NCI-H2196 (cell line): ENCODE results near the gene IFIT1.
"Not testable (repeated sequence)": the region's sequence is repeated elsewhere in the genome, so short reads cannot be mapped to it uniquely, and the experiment has no call there.

ENCODE experiments used
- DNase-seq: peaks from one replicate; lab custom pipeline; 2025; ENCODE audit not compliant: unreplicated experiment; lab: John Stamatoyannopoulos, UW

Gene IFIT1

DNA sequence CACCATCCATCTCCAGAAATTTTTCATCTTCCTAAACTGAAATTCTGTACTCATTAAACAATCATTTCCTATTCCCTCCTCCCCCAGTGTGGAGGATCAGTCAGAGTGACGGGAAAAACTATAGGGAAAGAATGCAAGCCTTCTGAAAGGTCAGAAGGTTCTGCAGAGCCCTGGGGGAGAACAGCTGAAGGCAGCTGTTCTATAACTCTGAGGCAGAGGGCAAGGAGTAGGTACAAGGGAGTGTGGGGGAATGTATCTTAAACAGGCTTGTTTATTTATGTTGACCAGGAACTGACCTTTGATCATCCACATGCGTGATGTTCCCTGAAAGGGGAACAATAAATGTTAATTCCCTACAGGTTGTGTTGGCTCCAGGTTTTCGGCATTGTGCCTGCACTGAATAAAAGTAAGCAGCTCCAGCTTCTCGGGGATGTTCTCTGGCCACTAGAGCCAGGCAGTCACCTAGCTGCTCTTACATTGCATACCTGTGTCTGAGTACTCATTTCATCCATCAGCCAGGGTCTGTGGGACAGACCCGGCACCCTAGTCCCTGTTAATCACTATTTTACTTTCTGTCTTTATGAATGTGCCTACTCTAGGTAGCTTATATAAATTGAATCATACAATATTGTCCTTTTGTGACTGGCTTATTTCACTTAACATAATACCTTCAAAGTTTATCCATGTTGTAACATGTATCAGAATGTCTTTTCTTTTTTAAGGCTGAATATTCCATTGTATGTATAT is 5.8 kb downstream of the IFIT1 start:
- DNase-seq = no peak

DNA sequence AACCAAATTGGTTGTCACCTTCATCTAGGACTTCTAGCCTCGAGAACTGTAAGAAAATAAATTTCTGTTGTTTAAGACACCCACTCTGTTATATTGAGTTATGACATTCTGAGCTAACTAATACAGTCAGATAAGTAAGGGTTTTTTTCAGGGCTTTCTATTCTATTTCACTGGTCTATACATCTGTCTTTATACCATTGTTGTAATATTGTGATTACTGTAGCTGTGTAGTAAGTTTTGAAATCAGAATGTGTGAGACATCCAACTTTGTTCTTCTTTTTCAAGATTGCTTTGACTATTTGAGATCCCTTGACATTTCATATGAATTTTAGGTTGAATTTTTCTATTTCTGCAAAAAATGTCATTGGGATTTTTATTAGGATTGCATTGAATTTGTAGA is 7.5 kb downstream of the IFIT1 start:
- no peak for DNase-seq

DNA sequence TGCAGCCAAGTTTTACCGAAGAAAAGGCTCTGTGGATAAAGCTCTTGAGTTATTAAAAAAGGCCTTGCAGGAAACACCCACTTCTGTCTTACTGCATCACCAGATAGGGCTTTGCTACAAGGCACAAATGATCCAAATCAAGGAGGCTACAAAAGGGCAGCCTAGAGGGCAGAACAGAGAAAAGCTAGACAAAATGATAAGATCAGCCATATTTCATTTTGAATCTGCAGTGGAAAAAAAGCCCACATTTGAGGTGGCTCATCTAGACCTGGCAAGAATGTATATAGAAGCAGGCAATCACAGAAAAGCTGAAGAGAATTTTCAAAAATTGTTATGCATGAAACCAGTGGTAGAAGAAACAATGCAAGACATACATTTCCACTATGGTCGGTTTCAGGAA is 10.6 kb downstream of the IFIT1 start:
- DNase-seq = no peak

DNA sequence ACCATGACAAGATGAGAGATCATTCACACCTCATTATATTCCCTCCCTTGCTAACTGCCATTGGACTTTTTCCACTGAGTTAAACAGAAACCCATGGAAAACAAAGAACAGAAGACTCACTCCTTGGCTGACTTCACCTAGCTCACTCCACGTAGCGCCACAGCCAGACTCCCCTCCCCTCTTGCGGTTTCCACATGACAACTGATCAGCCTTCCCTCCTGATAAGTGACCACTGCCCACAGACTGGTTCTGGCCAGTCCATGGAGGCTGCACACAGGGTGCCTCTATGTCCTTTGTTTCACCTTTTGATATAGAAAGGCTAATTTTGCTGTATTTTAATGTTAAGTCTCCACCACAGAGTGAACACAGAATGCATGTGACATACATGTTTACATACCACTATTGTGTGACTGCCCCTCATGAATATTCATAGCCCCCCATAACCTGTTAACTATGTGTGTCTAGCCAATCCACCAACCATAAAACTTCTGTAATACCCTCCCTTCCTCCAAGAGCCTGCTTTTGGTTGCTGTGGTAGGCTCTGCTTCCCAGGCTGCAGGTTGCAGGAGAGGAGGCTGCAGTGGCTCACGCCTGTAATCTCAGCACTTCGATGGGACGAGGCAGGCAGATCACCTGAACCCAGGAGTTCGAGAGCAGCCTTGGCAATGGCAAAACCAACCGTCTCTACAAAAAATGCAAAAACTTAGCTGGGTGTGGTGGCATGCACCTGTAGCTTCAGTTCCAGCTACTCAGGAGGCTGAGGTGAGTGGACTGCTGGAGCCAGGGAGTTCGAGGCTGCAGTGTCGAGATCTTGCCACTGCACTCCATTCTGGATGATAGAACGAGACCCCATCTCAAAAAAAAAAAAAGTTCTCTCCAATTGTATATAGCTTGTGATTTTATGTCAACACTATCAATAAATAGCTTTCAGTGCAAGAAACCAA is 12.0 kb downstream of the IFIT1 start:
- no peak for DNase-seq

DNA sequence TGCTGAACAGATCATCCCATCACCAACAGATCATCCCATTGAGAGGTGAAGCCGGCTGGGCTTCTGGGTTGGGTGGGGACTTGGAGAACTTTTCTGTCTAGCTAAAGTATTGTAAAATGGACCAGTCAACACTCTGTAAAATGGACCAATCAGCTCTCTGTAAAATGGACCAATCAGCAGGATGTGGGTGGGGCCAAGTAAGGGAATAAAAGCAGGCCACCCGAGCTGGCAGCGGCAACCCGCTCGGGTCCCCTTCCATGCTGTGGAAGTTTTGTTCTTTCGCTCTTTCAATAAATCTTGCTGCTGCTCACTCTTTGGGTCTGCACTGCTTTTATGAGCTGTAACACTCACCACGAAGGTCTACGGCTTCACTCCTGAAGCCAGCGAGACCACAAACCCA is 13.8 kb downstream of the IFIT1 start:
- DNase-seq = not testable (repeated sequence)

DNA sequence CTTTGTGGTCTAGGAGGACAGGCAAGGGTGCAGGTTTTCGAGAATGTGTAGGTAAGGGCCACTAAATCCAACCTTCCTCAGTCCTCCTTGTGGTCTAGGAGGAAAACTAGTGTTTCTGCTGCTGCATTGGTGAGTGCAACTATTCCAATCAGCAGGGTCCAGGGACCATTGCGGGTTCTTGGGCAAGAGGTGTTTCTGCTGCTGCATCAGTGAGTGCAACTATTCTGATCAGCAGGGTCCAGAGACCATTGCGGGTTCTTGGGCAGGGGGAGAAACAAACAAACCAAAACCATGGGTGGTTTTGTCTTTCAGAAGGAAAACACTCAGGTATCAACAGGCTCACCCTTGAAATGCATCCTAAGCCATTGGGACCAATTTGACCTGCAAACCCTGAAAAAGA is 15.4 kb downstream of the IFIT1 start:
- DNase-seq = not testable (repeated sequence)

- DNase-seq = not testable (repeated sequence)
Observed at GRCh38 chr10:89409282-89409681, 16.9 kb downstream of the IFIT1 start.

- DNase-seq = not testable (repeated sequence)
Observed at GRCh38 chr10:89410551-89410950, 18.1 kb downstream of the IFIT1 start.

DNA sequence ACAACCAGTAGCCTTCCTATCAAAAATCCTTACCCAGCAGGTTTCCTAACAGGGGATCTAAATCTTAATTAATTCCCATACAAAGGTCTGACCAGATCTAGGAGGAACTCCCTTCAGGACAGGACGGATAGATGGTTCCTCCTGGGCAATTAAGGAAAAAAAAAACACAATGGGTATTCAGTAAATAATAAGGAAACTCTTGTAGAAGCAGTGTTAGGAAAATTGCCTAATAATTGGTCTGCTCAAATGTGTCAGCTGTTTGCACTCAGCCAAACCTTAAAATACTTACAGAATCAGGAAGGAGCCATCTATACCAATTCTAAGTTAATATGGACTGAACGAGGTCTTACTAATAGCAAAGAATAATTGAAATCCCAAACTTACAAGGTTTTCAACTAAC is 18.7 kb downstream of the IFIT1 start:
- DNase-seq = not testable (repeated sequence)

GRCh38 chr10:89412276-89412675 is 19.9 kb downstream of the IFIT1 start:
- DNase-seq = not testable (repeated sequence)

- DNase-seq = no peak
Observed at GRCh38 chr10:89413398-89413912, 21.0 kb downstream of the IFIT1 start.

- peak; percentile 21 for DNase-seq
Observed at GRCh38 chr10:89414146-89414878, 21.9 kb downstream of the IFIT1 start, which contains the start of gene IFIT5. IFIT5 (plus strand) TSS chr10:89414568; CDS start chr10:89414799, 231 bp downstream.

- no peak for DNase-seq
Observed at GRCh38 chr10:89414879-89415821, 22.7 kb downstream of the IFIT1 start.

DNA sequence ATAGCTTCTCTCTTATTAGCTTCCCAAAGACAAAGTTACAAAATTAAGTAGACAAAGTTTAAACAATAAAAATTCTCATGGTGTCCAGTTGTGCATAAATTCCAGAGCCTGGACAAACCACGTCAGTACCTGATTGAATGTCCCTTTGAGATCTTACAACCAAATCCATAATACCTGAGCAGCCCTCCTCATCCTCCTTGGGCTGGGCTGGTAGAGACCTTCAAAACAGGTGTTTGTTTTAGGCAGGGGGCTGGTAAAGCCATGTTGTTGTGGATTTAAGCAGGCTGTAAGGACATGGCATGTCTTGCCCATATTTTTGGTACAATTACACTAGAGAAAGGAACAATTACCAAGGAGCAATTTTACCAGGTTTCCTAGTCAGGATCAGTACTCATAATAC is 24.0 kb downstream of the IFIT1 start:
- no peak for DNase-seq

DNA sequence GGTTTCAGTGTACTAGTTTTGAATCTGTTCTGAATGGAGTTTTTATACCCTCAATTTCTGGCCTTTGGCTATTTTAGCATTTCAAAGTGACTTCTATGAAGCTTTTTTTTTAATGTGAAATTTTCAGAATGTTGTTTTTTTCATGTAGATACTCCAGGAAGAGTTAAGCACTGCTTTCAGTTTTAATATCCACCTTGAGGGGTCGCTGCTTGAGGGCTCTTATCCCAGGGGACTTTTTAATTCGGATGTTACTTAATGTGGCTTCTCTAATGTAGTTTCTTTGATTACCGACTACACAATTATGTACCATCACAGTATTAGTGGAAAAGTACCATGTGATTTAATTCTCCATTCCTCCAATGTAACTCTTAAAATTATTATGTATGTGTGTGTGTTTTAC is 27.1 kb downstream of the IFIT1 start:
- no peak for DNase-seq

DNA sequence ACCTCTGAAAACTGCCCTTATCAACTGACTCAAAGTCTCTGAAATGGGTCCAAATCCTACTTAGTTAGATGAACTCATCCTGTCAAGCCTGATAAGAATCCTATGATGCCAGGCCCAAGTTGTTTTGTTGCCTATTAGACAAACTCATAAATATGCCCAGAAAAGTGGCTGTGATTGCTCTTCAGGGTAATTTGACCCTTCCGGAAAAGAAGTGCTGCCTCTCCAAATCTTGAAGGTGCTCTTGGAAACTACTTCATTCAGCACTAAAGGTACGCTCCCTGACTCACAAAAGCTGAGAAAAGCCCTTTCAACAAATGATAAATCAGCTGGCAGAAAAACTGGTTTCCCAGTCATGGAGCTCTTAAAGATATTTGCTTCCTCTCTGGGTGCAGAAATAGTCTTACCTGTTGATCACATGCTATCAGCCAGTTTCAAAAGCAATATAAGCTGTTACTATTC is 28.6 kb downstream of the IFIT1 start:
- DNase-seq = no peak

- no peak for DNase-seq
Observed at GRCh38 chr10:89425000-89425399, 32.6 kb downstream of the IFIT1 start.

- peak; percentile 3 for DNase-seq
Observed at GRCh38 chr10:89426230-89426868, 33.9 kb downstream of the IFIT1 start.

DNA sequence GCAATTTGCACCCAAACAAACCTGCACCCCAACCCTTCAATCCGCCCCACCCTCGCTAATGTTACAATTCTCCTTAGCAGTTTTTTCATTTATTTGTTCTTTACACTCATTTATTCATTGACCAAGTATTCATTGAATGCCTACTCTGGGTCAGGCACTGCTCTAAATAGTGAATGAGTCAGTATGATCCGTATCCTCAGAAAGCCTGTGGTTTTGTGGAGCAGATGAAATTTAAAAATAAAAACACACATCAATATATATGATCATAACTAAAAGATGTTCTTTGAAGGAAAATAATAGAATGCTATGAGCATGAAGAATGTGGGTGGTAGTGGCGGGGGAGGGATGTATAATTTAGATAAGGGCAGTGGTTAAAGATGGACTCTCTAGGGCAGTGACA is 35.2 kb downstream of the IFIT1 start:
- no peak for DNase-seq
